IMR-90 (cell line): ENCODE results near the gene KLHL12. TPM values are rescaled to one million over a fixed set of nuclear protein-coding genes. Genes with fewer than 3 reads are reported as not detected.
A peak's percentile ranks its signal among the peaks of the same experiment; 100 is the strongest.

Experiments used
- ATAC-seq: fragments of 200-7000 bp; cut with Tn5 transposase; 2 replicates; pipeline ENCODE4 v1.9.1; 2020; ENCODE audit warnings: low read depth, mild to moderate bottlenecking, moderate library complexity
- BruUV-seq: library from RNA; stranded (reverse); fragments of 400-500 nt; replicated peaks from 2 replicates; lab custom pipeline; 2021; lab: Mats Ljungman, UMichigan
- CTCF ChIA-PET: fragments of 300-600 bp; formaldehyde crosslinking; extraction: SDS; loops from one replicate; lab custom pipeline; 2021; ENCODE audit warnings: antibody characterized with exemption; lab: Yijun Ruan, JAX
- POLR2A ChIA-PET: fragments of 300-600 bp; sonication (Branson Sonifier 250); formaldehyde crosslinking; loops from one replicate; lab custom pipeline; 2022; ENCODE audit warnings: antibody characterized with exemption; ENCODE audit not compliant: unreplicated experiment; lab: Charles Lee
- DNase-seq: peaks from one replicate; pipeline ENCODE4 v3.0.0; 2013
- H2AFZ ChIP-seq: replicated peaks from 2 replicates; pipeline ENCODE3; 2013; ENCODE audit warnings: low read length, mild to moderate bottlenecking; ENCODE audit not compliant: poor library complexity
- H2AK5ac ChIP-seq: 2 replicates; pipeline ENCODE4 v1.6.1; 2013; ENCODE audit warnings: low read depth, low read length, inconsistent platforms
- H2AK9ac ChIP-seq: replicated peaks from 2 replicates; pipeline ENCODE3; 2013; ENCODE audit warnings: mild to moderate bottlenecking, low read depth, low read length, moderate library complexity; ENCODE audit not compliant: poor library complexity
- H2BK120ac ChIP-seq: 2 replicates; pipeline ENCODE4 v1.6.1; 2013; ENCODE audit warnings: low read depth, low read length, inconsistent platforms
- H2BK15ac ChIP-seq: 3 replicates; pipeline ENCODE4 v1.6.1; 2013; ENCODE audit warnings: low read depth, low read length, inconsistent platforms
- H2BK20ac ChIP-seq: 2 replicates; pipeline ENCODE4 v1.6.1; 2013; ENCODE audit warnings: low read depth, mild to moderate bottlenecking, inconsistent platforms, low read length, moderate library complexity
- H2BK5ac ChIP-seq: 2 replicates; pipeline ENCODE4 v1.6.1; 2013; ENCODE audit warnings: mild to moderate bottlenecking, low read depth, low read length, inconsistent platforms; ENCODE audit not compliant: poor library complexity, severe bottlenecking
- H3K14ac ChIP-seq: replicated peaks from 2 replicates; pipeline ENCODE4 v1.6.1; 2013; ENCODE audit warnings: low read depth, low read length, inconsistent platforms
- H3K18ac ChIP-seq: 2 replicates; pipeline ENCODE4 v1.6.1; 2013; ENCODE audit warnings: low read depth, low read length, control low read depth
- H3K23ac ChIP-seq: 2 replicates; pipeline ENCODE4 v1.6.1; 2013; ENCODE audit warnings: low read depth, low read length, inconsistent platforms
- H3K27ac ChIP-seq: 2 replicates; pipeline ENCODE4 v1.5.1; 2013; ENCODE audit warnings: mild to moderate bottlenecking, control low read depth, low read length; ENCODE audit not compliant: insufficient read depth
- H3K27me3 ChIP-seq: 2 replicates; pipeline ENCODE4 v1.6.1; 2013; ENCODE audit warnings: low read length; ENCODE audit not compliant: control insufficient read depth, insufficient read depth
- H3K36me3 ChIP-seq: 2 replicates; pipeline ENCODE4 v1.6.1; 2013; ENCODE audit warnings: low read length, mixed read lengths; ENCODE audit not compliant: control insufficient read depth, insufficient read depth
- H3K4ac ChIP-seq: 2 replicates; pipeline ENCODE4 v1.6.1; 2013; ENCODE audit warnings: low read depth, low read length, inconsistent platforms
- H3K4me1 ChIP-seq: 2 replicates; pipeline ENCODE4 v1.6.1; 2013; ENCODE audit warnings: low read length, mixed read lengths; ENCODE audit not compliant: control insufficient read depth, insufficient read depth
- H3K4me2 ChIP-seq: 2 replicates; pipeline ENCODE4 v1.6.1; 2013; ENCODE audit warnings: low read depth, mild to moderate bottlenecking, control low read depth, low read length, moderate library complexity
- H3K4me3 ChIP-seq: 2 replicates; pipeline ENCODE4 v1.5.1; 2013; ENCODE audit warnings: low read depth, mild to moderate bottlenecking, control low read depth, low read length, moderate library complexity; ENCODE audit not compliant: insufficient read depth
- H3K56ac ChIP-seq: 2 replicates; pipeline ENCODE4 v1.6.1; 2013; ENCODE audit warnings: low read length, inconsistent platforms; ENCODE audit not compliant: insufficient read depth; ENCODE audit errors: extremely low read depth
- H3K79me1 ChIP-seq, 2 experiments: 2 replicates each; pipeline ENCODE4 v1.6.1; 2013; ENCODE audit warnings: low read length in 2 of 2, inconsistent platforms in 1 of 2, low read depth in 1 of 2
- H3K9ac ChIP-seq: 2 replicates; pipeline ENCODE4 v1.6.1; 2013; ENCODE audit warnings: low read depth, low read length, control low read depth
- H3K9me1 ChIP-seq: 2 replicates; pipeline ENCODE4 v1.6.1; 2013; ENCODE audit warnings: low read length, inconsistent platforms; ENCODE audit not compliant: insufficient read depth
- H3K9me3 ChIP-seq: 2 replicates; pipeline ENCODE4 v1.6.1; 2013; ENCODE audit warnings: low read length; ENCODE audit not compliant: control insufficient read depth, insufficient read depth
- H4K20me1 ChIP-seq: 2 replicates; pipeline ENCODE4 v1.6.1; 2013; ENCODE audit warnings: low read length, inconsistent platforms; ENCODE audit not compliant: insufficient read depth
- H4K5ac ChIP-seq: 2 replicates; pipeline ENCODE4 v1.6.1; 2013; ENCODE audit warnings: mild to moderate bottlenecking, low read depth, low read length, control low read depth
- H4K8ac ChIP-seq, 2 experiments: 2 replicates each; pipeline ENCODE4 v1.6.1; 2013; ENCODE audit warnings: low read depth in 2 of 2, low read length in 2 of 2, control low read depth in 1 of 2, inconsistent platforms in 1 of 2
- H4K91ac ChIP-seq: 2 replicates; pipeline ENCODE4 v1.6.1; 2013; ENCODE audit warnings: low read depth, low read length, inconsistent platforms; ENCODE audit not compliant: insufficient read depth
- BHLHE40 ChIP-seq: fragments of 150-350 bp; IDR thresholded peaks from 2 replicates; pipeline ENCODE4 v1.6.1; 2016; ENCODE audit warnings: mild to moderate bottlenecking, low read depth, low read length
- CEBPB ChIP-seq: IDR thresholded peaks from 2 replicates; pipeline ENCODE4 v1.6.1; 2012; ENCODE audit warnings: low read depth, low read length, improper control_type of control experiment
- CHD1 ChIP-seq: IDR thresholded peaks from 2 replicates; pipeline ENCODE4 v1.6.1; 2012; ENCODE audit warnings: low read depth, low read length, improper control_type of control experiment
- CTCF ChIP-seq: conservative IDR thresholded peaks from 2 replicates; pipeline ENCODE4 v1.5.1; 2012; ENCODE audit warnings: mild to moderate bottlenecking, low read depth, low read length, improper control_type of control experiment
- FOS ChIP-seq: fragments of 150-350 bp; IDR thresholded peaks from 2 replicates; pipeline ENCODE4 v1.6.1; 2016; ENCODE audit warnings: low read depth, low read length
- MAFK ChIP-seq: IDR thresholded peaks from 2 replicates; pipeline ENCODE4 v1.6.1; 2012; ENCODE audit warnings: low read depth, low read length, improper control_type of control experiment
- MAZ ChIP-seq: IDR thresholded peaks from 2 replicates; pipeline ENCODE4 v1.6.1; 2012; ENCODE audit warnings: low read depth, mild to moderate bottlenecking, low read length, improper control_type of control experiment, moderate library complexity, borderline replicate concordance
- MXI1 ChIP-seq: IDR thresholded peaks from 2 replicates; pipeline ENCODE4 v1.6.1; 2012; ENCODE audit warnings: low read depth, mild to moderate bottlenecking, low read length, moderate library complexity, borderline replicate concordance
- NFE2L2 ChIP-seq: fragments of 150-350 bp; IDR thresholded peaks from 2 replicates; pipeline ENCODE4 v1.6.1; 2016; ENCODE audit warnings: low read depth, mild to moderate bottlenecking, low read length
- POLR2A ChIP-seq: IDR thresholded peaks from 2 replicates; pipeline ENCODE4 v1.6.1; 2012; ENCODE audit warnings: mild to moderate bottlenecking, low read depth, low read length
- RAD21 ChIP-seq: IDR thresholded peaks from 2 replicates; pipeline ENCODE4 v1.6.1; 2012; ENCODE audit warnings: low read length, improper control_type of control experiment
- RCOR1 ChIP-seq: IDR thresholded peaks from 2 replicates; pipeline ENCODE4 v1.6.1; 2012; ENCODE audit warnings: mild to moderate bottlenecking, low read length, improper control_type of control experiment; ENCODE audit not compliant: insufficient replicate concordance
- RFX5 ChIP-seq: IDR thresholded peaks from 2 replicates; pipeline ENCODE4 v1.8.0; 2012; ENCODE audit warnings: low read depth, mild to moderate bottlenecking, low read length, moderate library complexity
- WGBS, 2 experiments: methylation state at CpG; one replicate each; pipeline versions ENCODE4 v1.1.5 to v1.1.7; 2013; ENCODE audit warnings: missing lambda C conversion rate in 2 of 2; ENCODE audit not compliant: insufficient read length in 1 of 2; ENCODE audit errors: extremely low coverage in 2 of 2; 5-methylcytosine and 5-hydroxymethylcytosine counted together
- dilution Hi-C: fragments of 300-500 bp; cut with HindIII; formaldehyde crosslinking; loops from one replicate; pipeline ENCODE4 v1.14.3; 2018; ENCODE audit warnings: low sequenced_read_pairs; ENCODE audit not compliant: unreplicated experiment
- in situ Hi-C: fragments of 300-500 bp; cut with MboI; formaldehyde crosslinking; loops from 3 replicates; pipeline ENCODE4 v1.14.3; 2019; ENCODE audit warnings: low sequenced_read_pairs, inconsistent platforms, mixed read lengths
- intact Hi-C: fragments of 100-400 bp; cut with micrococcal nuclease; formaldehyde crosslinking; loops from 2 replicates; pipeline ENCODE4 v1.10.0; 2022
- polyA plus RNA-seq, 3 experiments: library from polyadenylated mRNA; depleted of rRNA; stranded (reverse); fragments of >200 nt; gene quantifications; 2 replicates each; pipeline ENCODE4 v1.2.3, GENCODE V29; 2012; ENCODE audit warnings: low replicate concordance in 1 of 3
- total RNA-seq: library from RNA; depleted of rRNA; stranded (reverse); fragments of >200 nt; gene quantifications from 2 replicates; pipeline ENCODE4 v1.2.3, GENCODE V29; 2012
- TF ChIP-seq, protein P1 (sequence below): fragments of 150-350 bp; IDR thresholded peaks from 2 replicates; pipeline ENCODE4 v1.6.1; 2016; ENCODE audit warnings: low read depth, mild to moderate bottlenecking, low read length, moderate library complexity, borderline replicate concordance

The KLHL12 gene
- total and polyA plus RNA-seq, 2 of the 4 experiments (the other 2 are of a cell fraction) = 17.2 to 38.4 TPM

- H2AK5ac ChIP-seq = no peak within 1 kb of the TSS
- intact Hi-C loops = loop anchor here (1.0 kb wide), 1 partner anchor 80 kb away; the partner anchor contains the start of gene KDM5B
- H4K20me1 ChIP-seq = peaks cover 2% of the 10 kb centered on the region; the same call in 1 of the 2 replicates
- ChIA-PET CTCF (no interaction called here), POLR2A (no interaction called here)
- H3K4me3 ChIP-seq = peak within 1 kb of the TSS; percentile 80
- H3K79me1 ChIP-seq = peaks cover 17 to 30% of the 10 kb centered on the region in 2 experiments
- in situ Hi-C loops = no loop called here
- H3K27me3 ChIP-seq = no peaks in the 10 kb centered on the region
- H2BK5ac ChIP-seq = peak within 1 kb of the TSS; percentile 78
- peak within 1 kb of the TSS; percentile 54 for H3K14ac ChIP-seq
- H3K9me1 ChIP-seq = no peaks in the 10 kb centered on the region
- peak within 1 kb of the TSS; percentile 2; the same call in 1 of the 2 replicates for H3K23ac ChIP-seq
- ATAC-seq = peak; percentile 98
- H3K4ac ChIP-seq = peak within 1 kb of the TSS; percentile 62
- BruUV-seq = no TSS peak
- peak within 1 kb of the TSS; percentile 98 for H3K4me2 ChIP-seq
- H2BK120ac ChIP-seq = peak within 1 kb of the TSS; percentile 36; the same call in 1 of the 2 replicates
- peak within 1 kb of the TSS; percentile 5 to 94 for H4K8ac ChIP-seq
- no peak within 1 kb of the TSS for H3K18ac ChIP-seq
- dilution Hi-C loops = no loop called here
- H3K27ac ChIP-seq = peak within 1 kb of the TSS; percentile 85
- peak within 1 kb of the TSS; percentile 63 for H3K56ac ChIP-seq
- 0% methylated on average over 48 of the region's 84 CpGs; no CpG with 5 or more reads in 1 of the 2 experiments for WGBS, 2 experiments
- peak within 1 kb of the TSS; percentile 62 for H4K5ac ChIP-seq
- no peaks in the 10 kb centered on the region for H3K4me1 ChIP-seq
- peak within 1 kb of the TSS; percentile 15 for H2AK9ac ChIP-seq
- H3K9ac ChIP-seq = peak within 1 kb of the TSS; percentile 79
- H2AFZ ChIP-seq = peak within 1 kb of the TSS; percentile 91
- no peaks in the 10 kb centered on the region for H3K9me3 ChIP-seq
- no peak within 1 kb of the TSS for H2BK20ac ChIP-seq
- H3K36me3 ChIP-seq = peaks cover 8% of the 10 kb centered on the region
- H4K91ac ChIP-seq = peak within 1 kb of the TSS; percentile 49; the same call in 1 of the 2 replicates
- no peak within 1 kb of the TSS; the same call in 2 of the 3 replicates for H2BK15ac ChIP-seq
- peak; percentile 91 for DNase-seq
- TF ChIP-seq BHLHE40 (no peak), RCOR1 (no peak), POLR2A (peak; percentile 80), FOS (no peak), NFE2L2 (no peak), RFX5 (no peak), MAFK (no peak), RAD21 (no peak), CEBPB (peak; percentile 86), MXI1 (peak; percentile 21; the same call in 1 of the 2 replicates), CHD1 (no peak), MAZ (peak; percentile 34; the same call in 1 of the 2 replicates), CTCF (peak; percentile 32)
- TF ChIP-seq, protein P1, sequence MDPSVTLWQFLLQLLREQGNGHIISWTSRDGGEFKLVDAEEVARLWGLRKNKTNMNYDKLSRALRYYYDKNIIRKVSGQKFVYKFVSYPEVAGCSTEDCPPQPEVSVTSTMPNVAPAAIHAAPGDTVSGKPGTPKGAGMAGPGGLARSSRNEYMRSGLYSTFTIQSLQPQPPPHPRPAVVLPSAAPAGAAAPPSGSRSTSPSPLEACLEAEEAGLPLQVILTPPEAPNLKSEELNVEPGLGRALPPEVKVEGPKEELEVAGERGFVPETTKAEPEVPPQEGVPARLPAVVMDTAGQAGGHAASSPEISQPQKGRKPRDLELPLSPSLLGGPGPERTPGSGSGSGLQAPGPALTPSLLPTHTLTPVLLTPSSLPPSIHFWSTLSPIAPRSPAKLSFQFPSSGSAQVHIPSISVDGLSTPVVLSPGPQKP = no peak
These were observed 38.3 kb downstream of the KLHL12 start, which contains the start of gene RABIF for GRCh38 chr1:202888531-202889360. TSS of gene RABIF (minus strand) at chr1:202889149. CDS start at chr1:202889098, 51 bp downstream.
